Right lobe of liver (tissue), 4 donors: Measurements from ENCODE around the gene ELMO1.

Experiments
- POLR2A ChIP-seq: fragments of 450-650 bp; IDR thresholded peaks from one replicate; pipeline ENCODE4 v1.6.1; 2017; ENCODE audit warnings: antibody characterized with exemption, mild to moderate bottlenecking
- TF ChIP-seq, protein P1 (sequence below), 4 donors: fragments of 200-600 bp in 3 of 4; fragments of 450-650 bp in 1 of 4; IDR thresholded peaks; one replicate each; pipeline versions ENCODE4 v1.5.1 to v1.8.0; 2016 to 2022; ENCODE audit warnings: antibody characterized with exemption in 4 of 4, mild to moderate bottlenecking in 2 of 4
- donor health status: DM: no; HTN: no; CAD: no.
- donor health status: DM: no; HTN: no; CAD: no.
- donor health status: DM: no; HTN: yes; CAD: no.

DNA sequence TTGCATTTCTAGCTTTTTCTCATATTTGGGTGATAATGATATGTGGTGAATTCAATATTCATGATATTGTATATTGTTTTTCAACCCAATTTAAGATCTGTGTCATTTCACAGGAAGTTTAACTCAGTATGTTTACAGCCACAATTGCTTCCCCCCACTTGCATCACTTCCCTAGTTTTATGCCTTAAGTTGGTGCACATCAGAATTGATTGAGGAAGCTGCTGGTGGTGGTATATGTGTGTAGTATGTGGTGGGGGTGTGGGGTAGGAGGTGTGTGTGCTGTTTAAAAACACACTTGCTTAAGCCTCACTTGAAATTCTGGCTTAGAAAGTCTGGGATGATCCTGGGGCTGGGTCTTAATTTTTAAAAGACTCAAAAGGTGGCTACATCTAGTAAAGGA lies 479.3 kb downstream of the ELMO1 start:
- TF ChIP-seq, protein P1, sequence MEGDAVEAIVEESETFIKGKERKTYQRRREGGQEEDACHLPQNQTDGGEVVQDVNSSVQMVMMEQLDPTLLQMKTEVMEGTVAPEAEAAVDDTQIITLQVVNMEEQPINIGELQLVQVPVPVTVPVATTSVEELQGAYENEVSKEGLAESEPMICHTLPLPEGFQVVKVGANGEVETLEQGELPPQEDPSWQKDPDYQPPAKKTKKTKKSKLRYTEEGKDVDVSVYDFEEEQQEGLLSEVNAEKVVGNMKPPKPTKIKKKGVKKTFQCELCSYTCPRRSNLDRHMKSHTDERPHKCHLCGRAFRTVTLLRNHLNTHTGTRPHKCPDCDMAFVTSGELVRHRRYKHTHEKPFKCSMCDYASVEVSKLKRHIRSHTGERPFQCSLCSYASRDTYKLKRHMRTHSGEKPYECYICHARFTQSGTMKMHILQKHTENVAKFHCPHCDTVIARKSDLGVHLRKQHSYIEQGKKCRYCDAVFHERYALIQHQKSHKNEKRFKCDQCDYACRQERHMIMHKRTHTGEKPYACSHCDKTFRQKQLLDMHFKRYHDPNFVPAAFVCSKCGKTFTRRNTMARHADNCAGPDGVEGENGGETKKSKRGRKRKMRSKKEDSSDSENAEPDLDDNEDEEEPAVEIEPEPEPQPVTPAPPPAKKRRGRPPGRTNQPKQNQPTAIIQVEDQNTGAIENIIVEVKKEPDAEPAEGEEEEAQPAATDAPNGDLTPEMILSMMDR (IDR thresholded peaks at IDR 0.05) = no peak
- no peak for TF ChIP-seq POLR2A
